Activated naive CD4-positive, alpha-beta T cell treated with anti-CD3 and anti-CD28 coated beads, Interleukin-2, amount 10 ng/mL, durations not matched to agents 7 days and 5 days (primary cell): ENCODE results near the gene OPCML.

ENCODE experiments used
- CTCF ChIA-PET: fragments of 350-600 bp; sonication (Branson Sonifier 250); formaldehyde crosslinking; loops from one replicate; lab custom pipeline; 2021; ENCODE audit warnings: antibody characterized with exemption; lab: Charles Lee
- DNase-seq: peaks from one replicate; pipeline ENCODE4 v3.0.0-alpha.2; 2020
- H3K27ac Mint-ChIP-seq: one replicate; pipeline ENCODE4 v1.8.0; 2021; ENCODE audit warnings: mild to moderate bottlenecking, moderate library complexity, mixed read lengths
- H3K27me3 Mint-ChIP-seq: one replicate; pipeline ENCODE4 v1.8.0; 2021; ENCODE audit warnings: mild to moderate bottlenecking, mixed read lengths
- H3K36me3 Mint-ChIP-seq: one replicate; pipeline ENCODE4 v1.8.0; 2021; ENCODE audit warnings: mixed read lengths
- H3K4me1 Mint-ChIP-seq: one replicate; pipeline ENCODE4 v1.8.0; 2021; ENCODE audit warnings: mixed read lengths
- H3K4me3 Mint-ChIP-seq: one replicate; pipeline ENCODE4 v1.8.0; 2021; ENCODE audit warnings: mild to moderate bottlenecking, moderate library complexity, mixed read lengths
- H3K9me3 Mint-ChIP-seq: one replicate; pipeline ENCODE4 v1.8.0; 2021; ENCODE audit warnings: mixed read lengths

Gene OPCML

DNA sequence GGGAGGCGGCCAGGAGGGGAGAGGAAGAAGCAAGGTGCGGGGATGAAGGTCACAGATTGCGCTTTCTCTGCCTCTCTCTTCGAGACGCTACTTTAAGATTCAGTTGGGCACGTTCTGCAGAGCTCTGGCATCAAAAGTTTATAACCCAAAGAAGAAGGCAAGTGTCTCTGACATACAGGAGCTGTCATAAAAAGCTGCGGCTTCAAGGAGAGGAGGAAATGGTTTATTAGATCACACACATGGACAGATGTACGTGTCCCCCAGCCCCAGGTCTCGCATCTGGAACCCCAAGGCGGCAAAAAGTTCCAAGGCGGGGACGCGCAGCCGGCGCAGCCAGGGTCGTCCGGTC, 589.0 kb downstream of the OPCML start:
- Mint-ChIP-seq H3K27ac (no peak overlapping the region), H3K27me3 (peaks cover 30% of the 10 kb centered on the region), H3K36me3 (no peaks in the 10 kb centered on the region), H3K4me1 (no peaks in the 10 kb centered on the region), H3K4me3 (no peak overlapping the region), H3K9me3 (no peaks in the 10 kb centered on the region)
- no peak for DNase-seq
- CTCF ChIA-PET: interaction anchor here (1.6 kb wide), 1 partner anchor 22 kb away, joined by 3 read pairs; no protein-coding TSS in a partner anchor

DNA sequence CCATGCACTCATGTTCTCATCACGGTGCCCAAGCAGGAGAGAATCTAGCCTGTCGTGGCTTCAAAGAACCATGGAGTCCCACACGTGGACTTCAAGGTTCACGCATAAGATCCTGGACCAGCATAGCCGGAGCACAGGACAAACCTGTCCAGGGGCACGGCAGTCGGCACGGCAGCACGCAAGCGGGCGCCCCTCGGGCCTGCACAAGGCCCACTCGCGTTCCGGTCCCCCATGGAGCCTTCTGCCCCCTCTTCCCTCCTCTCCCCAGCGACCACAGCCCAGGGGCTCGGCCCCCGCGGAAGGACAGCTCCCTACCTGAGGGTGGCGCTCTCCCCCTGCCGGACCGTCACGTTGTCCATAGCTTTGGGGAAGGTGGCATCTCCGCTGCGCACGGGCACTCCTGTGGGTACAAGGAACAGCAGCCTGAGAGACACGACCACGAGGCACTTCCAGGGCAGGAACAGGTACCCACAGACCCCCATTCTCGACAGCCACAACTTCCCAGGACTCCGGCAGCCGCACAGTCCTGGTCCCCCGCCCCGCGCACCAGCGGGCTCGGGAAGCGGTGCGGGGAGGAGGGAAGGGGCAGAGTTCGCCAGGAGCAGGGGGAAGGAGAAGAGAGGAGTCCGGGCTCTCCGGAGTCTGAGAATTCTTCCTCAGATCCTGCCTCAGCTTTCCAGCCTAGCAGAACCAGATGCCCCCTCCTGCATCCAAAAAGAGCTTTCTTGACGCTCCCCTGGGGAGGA, 589.5 kb downstream of the OPCML start:
- Mint-ChIP-seq H3K36me3 (no peaks in the 10 kb centered on the region), H3K9me3 (no peaks in the 10 kb centered on the region), H3K4me1 (no peaks in the 10 kb centered on the region), H3K27ac (no peak overlapping the region), H3K4me3 (no peak overlapping the region), H3K27me3 (peaks cover 30% of the 10 kb centered on the region)
- CTCF ChIA-PET: interaction anchor here (1.1 to 1.6 kb wide), 2 partner anchors 22 to 1195 kb away, joined by 3 read pairs; no protein-coding TSS in a partner anchor
- no peak for DNase-seq

DNA sequence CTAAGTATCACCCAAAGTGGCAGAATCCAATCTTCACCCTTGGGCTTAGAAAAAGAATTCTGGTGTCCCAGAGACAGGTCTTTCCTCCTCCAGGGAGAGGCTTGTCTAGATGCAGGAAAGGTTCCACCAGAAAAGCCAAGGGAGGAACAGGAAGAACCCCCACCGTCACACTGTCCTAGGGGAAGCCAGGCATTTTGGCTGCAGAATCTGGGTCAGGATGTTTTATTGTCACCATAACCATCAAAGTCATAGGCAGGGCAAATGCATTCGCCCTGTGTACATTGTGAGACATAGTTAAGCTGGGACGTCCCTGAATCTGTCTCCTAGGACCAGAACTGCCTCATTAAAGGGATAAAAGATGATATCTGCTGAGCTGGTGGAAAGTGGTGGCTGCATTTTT, 590.5 kb downstream of the OPCML start:
- Mint-ChIP-seq H3K27me3 (peaks cover 30% of the 10 kb centered on the region), H3K4me1 (no peaks in the 10 kb centered on the region), H3K27ac (no peak overlapping the region), H3K36me3 (no peaks in the 10 kb centered on the region), H3K4me3 (no peak overlapping the region), H3K9me3 (no peaks in the 10 kb centered on the region)
- CTCF ChIA-PET: interaction anchor here (0.9 to 2.2 kb wide), 7 partner anchors 8 to 1194 kb away, joined by 3 to 10 read pairs (median 4); no protein-coding TSS in a partner anchor
- DNase-seq: no peak

DNA sequence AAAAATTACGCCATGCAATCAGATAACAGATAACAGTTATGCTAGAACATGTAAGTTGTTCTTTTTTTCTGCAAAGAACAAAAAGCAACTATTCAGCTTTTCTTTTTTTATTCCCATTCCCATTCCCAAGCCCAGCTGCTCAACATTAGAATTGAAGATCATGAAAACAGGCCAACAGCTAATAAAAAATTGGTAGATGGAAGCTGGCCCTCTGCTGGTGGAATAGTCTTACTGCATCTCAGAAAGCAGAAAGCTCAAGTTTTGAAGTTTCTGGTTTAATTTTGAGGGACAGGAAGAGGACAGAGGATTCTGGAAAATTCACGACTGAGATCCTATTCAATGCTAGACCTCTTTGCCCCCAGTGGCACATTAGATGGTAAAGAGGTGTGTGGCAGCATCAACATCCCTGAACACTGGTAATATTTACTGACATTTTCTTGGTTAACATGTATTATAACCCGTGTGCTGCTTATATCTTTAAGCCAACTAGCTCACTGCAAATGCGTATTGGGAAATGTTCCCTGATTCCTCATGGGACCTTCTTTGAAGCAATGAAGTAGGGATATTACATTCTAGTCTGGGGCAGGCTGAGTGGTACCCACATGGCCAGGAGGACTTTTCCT, 591.2 kb downstream of the OPCML start:
- no peak overlapping the region for H3K27ac Mint-ChIP-seq
- H3K4me1 Mint-ChIP-seq: no peaks in the 10 kb centered on the region
- DNase-seq: no peak
- CTCF ChIA-PET: interaction anchor here (0.7 to 2.2 kb wide), 12 partner anchors 9 to 1193 kb away, joined by 3 to 10 read pairs (median 4); no protein-coding TSS in a partner anchor
- H3K4me3 Mint-ChIP-seq: no peak overlapping the region
- no peaks in the 10 kb centered on the region for H3K9me3 Mint-ChIP-seq
- no peaks in the 10 kb centered on the region for H3K36me3 Mint-ChIP-seq
- peaks cover 30% of the 10 kb centered on the region for H3K27me3 Mint-ChIP-seq

DNA sequence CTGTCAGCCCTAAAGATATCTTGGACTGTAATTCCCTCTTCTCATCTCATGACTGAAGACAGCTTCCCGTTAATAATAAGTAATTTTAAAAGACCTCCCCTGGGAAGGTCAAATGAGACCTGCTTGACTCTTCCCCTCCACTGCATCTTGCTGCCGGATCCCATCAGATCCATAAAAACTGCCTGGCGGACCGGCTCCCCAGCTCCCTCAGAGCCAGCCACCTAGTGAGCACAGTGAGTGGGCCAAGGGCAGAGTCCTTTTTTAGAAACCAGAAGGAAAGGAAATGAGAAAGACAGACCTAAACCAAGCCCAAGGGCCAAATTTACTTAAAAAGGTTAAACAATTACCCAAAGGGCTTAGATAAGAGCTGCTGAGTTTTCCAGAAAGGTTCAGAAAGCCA, 595.3 kb downstream of the OPCML start:
- no peaks in the 10 kb centered on the region for H3K9me3 Mint-ChIP-seq
- H3K4me1 Mint-ChIP-seq: no peaks in the 10 kb centered on the region
- H3K4me3 Mint-ChIP-seq: no peak overlapping the region
- no peaks in the 10 kb centered on the region for H3K36me3 Mint-ChIP-seq
- peaks cover 7% of the 10 kb centered on the region for H3K27me3 Mint-ChIP-seq
- CTCF ChIA-PET: no interaction called here
- DNase-seq: no peak
- H3K27ac Mint-ChIP-seq: no peak overlapping the region

GRCh38 chr11:132935383-132935782, 596.9 kb downstream of the OPCML start:
- Mint-ChIP-seq H3K4me1 (no peaks in the 10 kb centered on the region), H3K27me3 (no peaks in the 10 kb centered on the region), H3K4me3 (no peak overlapping the region), H3K9me3 (no peaks in the 10 kb centered on the region), H3K27ac (no peak overlapping the region), H3K36me3 (no peaks in the 10 kb centered on the region)
- no peak for DNase-seq
- CTCF ChIA-PET: no interaction called here

GRCh38 chr11:132933703-132934102, 598.6 kb downstream of the OPCML start:
- Mint-ChIP-seq H3K4me1 (no peaks in the 10 kb centered on the region), H3K36me3 (no peaks in the 10 kb centered on the region), H3K27ac (no peak overlapping the region), H3K27me3 (no peaks in the 10 kb centered on the region), H3K4me3 (no peak overlapping the region), H3K9me3 (no peaks in the 10 kb centered on the region)
- CTCF ChIA-PET: no interaction called here
- no peak for DNase-seq

- Mint-ChIP-seq H3K27me3 (no peaks in the 10 kb centered on the region), H3K4me3 (no peak overlapping the region), H3K27ac (no peak overlapping the region), H3K4me1 (no peaks in the 10 kb centered on the region), H3K9me3 (no peaks in the 10 kb centered on the region), H3K36me3 (no peaks in the 10 kb centered on the region)
- CTCF ChIA-PET: no interaction called here
- no peak for DNase-seq
Measured at GRCh38 chr11:132925825-132926469, 606.4 kb downstream of the OPCML start.

DNA sequence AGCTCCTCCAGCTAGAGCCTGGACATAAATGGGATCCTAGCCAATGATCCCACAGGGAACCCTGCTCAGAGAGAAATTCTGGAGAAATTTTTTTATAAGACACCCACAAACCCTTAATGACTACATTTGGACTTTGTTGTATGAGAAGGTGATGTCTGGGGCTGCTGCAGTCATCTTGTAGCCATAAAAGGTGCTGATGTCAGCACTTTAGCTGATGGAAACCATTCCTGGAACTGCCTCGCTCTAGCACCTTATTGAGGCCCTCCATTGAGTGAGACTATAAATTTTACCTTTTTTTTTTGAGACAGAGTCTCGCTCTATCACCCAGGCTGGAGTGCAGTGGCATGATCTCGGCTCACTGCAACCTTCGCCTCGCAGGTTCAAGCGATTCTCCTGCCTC, 610.7 kb downstream of the OPCML start:
- no peak overlapping the region for H3K4me3 Mint-ChIP-seq
- no peak for DNase-seq
- CTCF ChIA-PET: interaction anchor here (1.4 kb wide), 1 partner anchor 18 kb away, joined by 3 read pairs; no protein-coding TSS in a partner anchor
- H3K27ac Mint-ChIP-seq: no peak overlapping the region
- H3K4me1 Mint-ChIP-seq: no peaks in the 10 kb centered on the region
- H3K36me3 Mint-ChIP-seq: no peaks in the 10 kb centered on the region
- H3K9me3 Mint-ChIP-seq: no peaks in the 10 kb centered on the region
- H3K27me3 Mint-ChIP-seq: no peaks in the 10 kb centered on the region

GRCh38 chr11:132920451-132921096, 611.7 kb downstream of the OPCML start:
- Mint-ChIP-seq H3K36me3 (no peaks in the 10 kb centered on the region), H3K27ac (no peak overlapping the region), H3K4me1 (no peaks in the 10 kb centered on the region), H3K9me3 (no peaks in the 10 kb centered on the region), H3K4me3 (no peak overlapping the region), H3K27me3 (no peaks in the 10 kb centered on the region)
- DNase-seq: no peak
- CTCF ChIA-PET: interaction anchor here (1.1 to 1.4 kb wide), 2 partner anchors 19 to 1053 kb away, joined by 3 read pairs; no protein-coding TSS in a partner anchor

DNA sequence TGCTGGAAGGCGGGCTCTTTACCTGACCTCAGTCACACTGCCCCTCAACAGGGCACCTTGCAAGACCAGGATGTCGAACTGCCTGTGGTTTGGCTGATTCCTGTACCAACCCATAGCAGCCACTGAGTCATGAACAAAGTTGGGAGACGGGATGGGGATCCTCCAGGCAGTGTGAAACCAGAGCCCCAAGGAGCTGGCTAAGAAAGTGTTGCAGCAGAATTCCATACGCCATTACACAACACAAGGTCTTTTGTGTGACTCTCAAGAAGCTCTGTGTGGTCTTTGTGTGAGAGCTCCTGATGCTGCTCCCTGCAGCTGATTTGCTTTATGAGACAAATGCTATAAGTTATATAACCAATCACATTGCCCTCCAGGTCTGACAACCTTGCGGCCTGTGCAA, 617.7 kb downstream of the OPCML start:
- H3K4me3 Mint-ChIP-seq: no peak overlapping the region
- CTCF ChIA-PET: no interaction called here
- H3K9me3 Mint-ChIP-seq: no peaks in the 10 kb centered on the region
- no peak overlapping the region for H3K27ac Mint-ChIP-seq
- H3K36me3 Mint-ChIP-seq: no peaks in the 10 kb centered on the region
- H3K27me3 Mint-ChIP-seq: no peaks in the 10 kb centered on the region
- no peak for DNase-seq
- no peaks in the 10 kb centered on the region for H3K4me1 Mint-ChIP-seq

- CTCF ChIA-PET: interaction anchor here (0.9 kb wide), 1 partner anchor 26 kb away, joined by 3 read pairs; no protein-coding TSS in a partner anchor
- no peak overlapping the region for H3K27ac Mint-ChIP-seq
- no peaks in the 10 kb centered on the region for H3K36me3 Mint-ChIP-seq
- H3K4me3 Mint-ChIP-seq: no peak overlapping the region
- H3K4me1 Mint-ChIP-seq: no peaks in the 10 kb centered on the region
- DNase-seq: no peak
- no peaks in the 10 kb centered on the region for H3K9me3 Mint-ChIP-seq
- no peaks in the 10 kb centered on the region for H3K27me3 Mint-ChIP-seq
Measured at GRCh38 chr11:132913886-132914285, 618.4 kb downstream of the OPCML start.

- CTCF ChIA-PET: interaction anchor here (0.9 kb wide), 1 partner anchor 27 kb away, joined by 3 read pairs; no protein-coding TSS in a partner anchor
- Mint-ChIP-seq H3K9me3 (no peaks in the 10 kb centered on the region), H3K4me3 (no peak overlapping the region), H3K27me3 (no peaks in the 10 kb centered on the region), H3K4me1 (no peaks in the 10 kb centered on the region), H3K36me3 (no peaks in the 10 kb centered on the region), H3K27ac (no peak overlapping the region)
- DNase-seq: no peak
Measured at GRCh38 chr11:132913295-132913694, 619.0 kb downstream of the OPCML start.

DNA sequence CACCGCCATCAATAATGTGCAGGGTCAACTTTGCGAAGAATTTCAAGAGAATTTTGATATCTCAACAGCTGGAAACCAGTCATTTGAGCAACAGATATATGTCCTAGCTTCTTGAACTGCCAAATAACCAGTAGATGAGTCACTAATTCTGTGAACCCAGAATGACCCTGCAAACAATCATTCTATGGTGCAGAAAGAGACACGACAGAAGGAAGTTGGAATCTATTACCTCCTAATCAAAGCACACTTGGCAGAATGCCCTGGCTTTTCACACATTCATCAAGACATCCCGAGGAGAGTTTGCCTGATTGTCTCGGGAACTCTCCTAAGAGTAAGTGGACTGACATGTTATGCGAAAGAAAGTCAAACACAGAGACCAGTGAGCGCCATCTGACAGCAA, 621.1 kb downstream of the OPCML start:
- CTCF ChIA-PET: no interaction called here
- no peak for DNase-seq

More for the DNA sequence above, 621.1 kb downstream of the OPCML start:
- H3K4me1 Mint-ChIP-seq: no peaks in the 10 kb centered on the region
- H3K4me3 Mint-ChIP-seq: no peak overlapping the region
- H3K36me3 Mint-ChIP-seq: no peaks in the 10 kb centered on the region
- no peaks in the 10 kb centered on the region for H3K27me3 Mint-ChIP-seq
- H3K27ac Mint-ChIP-seq: no peak overlapping the region
- H3K9me3 Mint-ChIP-seq: peaks cover 2% of the 10 kb centered on the region
